ENCODE data around the gene SMYD3.

The SMYD3 gene

GRCh38 chr1:246462986-246463385 lies 44.1 kb downstream of the SMYD3 start:
- no peak for DNase-seq

GRCh38 chr1:246460406-246460805 lies 46.7 kb downstream of the SMYD3 start:
- DNase-seq = no peak

- DNase-seq = no peak
Measured at GRCh38 chr1:246459221-246459620, 47.9 kb downstream of the SMYD3 start.

GRCh38 chr1:246455476-246455875 lies 51.6 kb downstream of the SMYD3 start:
- no peak for DNase-seq

GRCh38 chr1:246454655-246455054 lies 52.4 kb downstream of the SMYD3 start:
- no peak for DNase-seq

GRCh38 chr1:246450611-246451251 lies 56.3 kb downstream of the SMYD3 start:
- DNase-seq = no peak

GRCh38 chr1:246448373-246448772 lies 58.7 kb downstream of the SMYD3 start:
- no peak for DNase-seq

GRCh38 chr1:246447501-246447900 lies 59.6 kb downstream of the SMYD3 start:
- DNase-seq = no peak

GRCh38 chr1:246445503-246445902 lies 61.6 kb downstream of the SMYD3 start:
- DNase-seq = no peak

- DNase-seq = no peak
Measured at GRCh38 chr1:246444617-246445016, 62.5 kb downstream of the SMYD3 start.

- no peak for DNase-seq
Measured at GRCh38 chr1:246437961-246438360, 69.1 kb downstream of the SMYD3 start.

- DNase-seq = no peak
Measured at GRCh38 chr1:246435421-246436041, 71.5 kb downstream of the SMYD3 start.

GRCh38 chr1:246434335-246434734 lies 72.7 kb downstream of the SMYD3 start:
- no peak for DNase-seq

- DNase-seq = no peak
Measured at GRCh38 chr1:246428542-246429308, 78.4 kb downstream of the SMYD3 start.

- no peak for DNase-seq
Measured at GRCh38 chr1:246427611-246428010, 79.5 kb downstream of the SMYD3 start.

- DNase-seq = no peak
Measured at GRCh38 chr1:246425895-246426294, 81.2 kb downstream of the SMYD3 start.

- DNase-seq = no peak
Measured at GRCh38 chr1:246425139-246425794, 81.8 kb downstream of the SMYD3 start.

GRCh38 chr1:246420300-246420699 lies 86.8 kb downstream of the SMYD3 start:
- DNase-seq = no peak

GRCh38 chr1:246418565-246419312 lies 88.3 kb downstream of the SMYD3 start:
- DNase-seq = no peak

GRCh38 chr1:246417813-246418564 lies 89.1 kb downstream of the SMYD3 start:
- DNase-seq = no peak

GRCh38 chr1:246417152-246417812 lies 89.8 kb downstream of the SMYD3 start:
- no peak for DNase-seq

- DNase-seq = no peak
Measured at GRCh38 chr1:246416261-246416660, 90.8 kb downstream of the SMYD3 start.

Data from activated CD8-positive, alpha-beta memory T cell treated with anti-CD3 and anti-CD28 coated beads for 24 hours (primary cell).